Progenitor cell of endocrine pancreas (in vitro differentiated cells): ENCODE measurements around the gene CABP4. TPM values are rescaled to one million over a fixed set of nuclear protein-coding genes. Genes with fewer than 3 reads are reported as not detected.

Source experiments
- DNase-seq: peaks from one replicate; pipeline ENCODE4 v3.0.0; 2021; ENCODE audit warnings: low spot score; ENCODE audit not compliant: unreplicated experiment
- H3K27ac Mint-ChIP-seq: 2 replicates; pipeline ENCODE4 v1.8.0; 2021; ENCODE audit warnings: mild to moderate bottlenecking, moderate library complexity, mixed read lengths
- H3K27me3 Mint-ChIP-seq: 2 replicates; pipeline ENCODE4 v1.8.0; 2021; ENCODE audit warnings: mixed read lengths
- H3K36me3 Mint-ChIP-seq: 2 replicates; pipeline ENCODE4 v1.8.0; 2022; ENCODE audit warnings: mixed read lengths; ENCODE audit not compliant: insufficient read depth
- H3K4me1 Mint-ChIP-seq: 2 replicates; pipeline ENCODE4 v1.8.0; 2021; ENCODE audit warnings: low read depth, mixed read lengths
- H3K4me3 Mint-ChIP-seq: 2 replicates; pipeline ENCODE4 v1.8.0; 2021; ENCODE audit warnings: low read depth, mild to moderate bottlenecking, moderate library complexity, mixed read lengths
- H3K9me3 Mint-ChIP-seq: 2 replicates; pipeline ENCODE4 v1.8.0; 2021; ENCODE audit warnings: low read depth, mixed read lengths
- CTCF ChIP-seq: fragments of 200-600 bp; sonication (generic); IDR thresholded peaks from one replicate; pipeline ENCODE4 v1.5.0; 2021; ENCODE audit warnings: antibody characterized with exemption, mild to moderate bottlenecking; ENCODE audit not compliant: unreplicated experiment
- total RNA-seq: library from RNA; stranded (reverse); gene quantifications from 2 replicates; pipeline ENCODE4 v1.2.1, GENCODE V29; 2021

The CABP4 gene
- total RNA-seq, 1 donor from 2014 or later = not detected

GRCh38 chr11:67432655-67433349, 22.4 kb upstream of the CABP4 start:
- Mint-ChIP-seq H3K4me1 (peaks cover 2% of the 10 kb centered on the region), H3K9me3 (no peaks in the 10 kb centered on the region), H3K4me3 (no peak overlapping the region), H3K36me3 (peaks cover 3% of the 10 kb centered on the region), H3K27me3 (no peaks in the 10 kb centered on the region), H3K27ac (no peak overlapping the region)
- no peak for TF ChIP-seq CTCF
- DNase-seq = no peak

GRCh38 chr11:67433536-67434394, 21.4 kb upstream of the CABP4 start:
- no peak overlapping the region for H3K4me3 Mint-ChIP-seq
- no peak overlapping the region for H3K27ac Mint-ChIP-seq
- TF ChIP-seq CTCF = no peak
- no peaks in the 10 kb centered on the region for H3K27me3 Mint-ChIP-seq
- H3K9me3 Mint-ChIP-seq = no peaks in the 10 kb centered on the region
- no peak for DNase-seq
- peaks cover under 1% of the 10 kb centered on the region for H3K4me1 Mint-ChIP-seq
- peaks cover 3% of the 10 kb centered on the region for H3K36me3 Mint-ChIP-seq

- no peaks in the 10 kb centered on the region for H3K27me3 Mint-ChIP-seq
- no peak for TF ChIP-seq CTCF
- no peak overlapping the region for H3K4me3 Mint-ChIP-seq
- DNase-seq = no peak
- H3K9me3 Mint-ChIP-seq = no peaks in the 10 kb centered on the region
- H3K27ac Mint-ChIP-seq = no peak overlapping the region
- no peaks in the 10 kb centered on the region for H3K4me1 Mint-ChIP-seq
- H3K36me3 Mint-ChIP-seq = peaks cover 3% of the 10 kb centered on the region
Observed at GRCh38 chr11:67434395-67434881, 20.7 kb upstream of the CABP4 start.

DNA sequence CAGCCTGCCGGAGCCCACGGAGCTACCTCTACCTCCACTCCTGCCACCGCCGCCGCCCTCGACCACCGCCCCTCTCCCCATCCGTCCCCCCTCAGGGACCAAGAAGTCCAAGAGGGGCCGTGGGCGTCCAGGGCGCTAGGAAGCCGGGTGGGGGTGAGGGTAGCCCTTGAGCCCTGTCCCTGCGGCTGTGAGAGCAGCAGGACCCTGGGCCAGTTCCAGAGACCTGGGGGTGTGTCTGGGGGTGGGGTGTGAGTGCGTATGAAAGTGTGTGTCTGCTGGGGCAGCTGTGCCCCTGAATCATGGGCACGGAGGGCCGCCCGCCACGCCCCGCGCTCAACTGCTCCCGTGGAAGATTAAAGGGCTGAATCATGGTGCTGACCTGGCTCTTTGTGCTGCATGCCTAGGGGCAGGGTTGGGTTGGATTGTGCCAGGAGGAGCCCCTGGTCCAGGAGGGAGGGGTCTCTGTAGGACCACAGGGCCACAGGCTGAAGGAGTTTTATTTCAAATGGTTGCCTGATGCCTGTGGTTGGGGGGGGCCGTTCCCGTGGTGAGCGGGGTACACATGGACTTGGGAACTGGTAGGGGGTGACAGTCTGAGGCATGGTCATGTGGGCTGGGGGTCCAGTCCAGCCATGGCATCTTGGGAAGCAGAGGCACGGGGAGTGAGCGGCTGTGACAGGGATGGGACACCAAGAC, 20.0 kb upstream of the CABP4 start:
- Mint-ChIP-seq H3K27me3 (no peaks in the 10 kb centered on the region), H3K4me3 (no peak overlapping the region), H3K9me3 (no peaks in the 10 kb centered on the region), H3K4me1 (no peaks in the 10 kb centered on the region), H3K27ac (no peak overlapping the region), H3K36me3 (peaks cover 3% of the 10 kb centered on the region)
- DNase-seq = no peak
- TF ChIP-seq CTCF = no peak
